Astrocyte (in vitro differentiated cells and primary cell): Measurements from ENCODE around the gene SUN5. TPM values are rescaled to one million over a fixed set of nuclear protein-coding genes. Genes with fewer than 3 reads are reported as not detected.
"Not testable (repeated sequence)": the region's sequence is repeated elsewhere in the genome, so short reads cannot be mapped to it uniquely, and the experiment has no call there.

ENCODE experiments used
- DNase-seq: peaks from one replicate; pipeline ENCODE4 v3.0.0-alpha.2; 2010; ENCODE audit warnings: low read depth
- FAIRE-seq: peaks from 2 replicates; lab custom pipeline; 2011; peaks lifted over from hg19 to GRCh38; lab: Jason Lieb, UNC
- H2AFZ ChIP-seq: 2 replicates; pipeline ENCODE4 v1.6.0; 2012; ENCODE audit warnings: low read depth, low read length, inconsistent platforms
- H3K27ac ChIP-seq: 2 replicates; pipeline ENCODE4 v1.5.1; 2011; ENCODE audit warnings: low read depth, low read length, inconsistent platforms
- H3K27me3 ChIP-seq: 2 replicates; pipeline ENCODE4 v1.6.0; 2011; ENCODE audit warnings: low read length, inconsistent platforms; ENCODE audit not compliant: insufficient read depth
- H3K36me3 ChIP-seq: 2 replicates; pipeline ENCODE4 v1.5.1; 2011; ENCODE audit warnings: low read length, inconsistent platforms; ENCODE audit not compliant: insufficient read depth
- H3K4me1 ChIP-seq: 2 replicates; pipeline ENCODE4 v1.5.1; 2011; ENCODE audit warnings: low read length, inconsistent platforms; ENCODE audit not compliant: insufficient read depth
- H3K4me2 ChIP-seq: 2 replicates; pipeline ENCODE4 v1.6.0; 2012; ENCODE audit warnings: low read length, inconsistent platforms
- H3K4me3 ChIP-seq: 2 replicates; pipeline ENCODE4 v1.5.1; 2011; ENCODE audit warnings: low read depth, mild to moderate bottlenecking, low read length, inconsistent platforms; ENCODE audit not compliant: insufficient read depth
- H3K79me2 ChIP-seq: 2 replicates; pipeline ENCODE4 v1.6.0; 2012; ENCODE audit warnings: mild to moderate bottlenecking, low read length, inconsistent platforms; ENCODE audit not compliant: insufficient read depth
- H3K9ac ChIP-seq: 2 replicates; pipeline ENCODE4 v1.6.0; 2012; ENCODE audit warnings: mild to moderate bottlenecking, low read length, inconsistent platforms
- H3K9me3 ChIP-seq: 2 replicates; pipeline ENCODE4 v1.5.1; 2012; ENCODE audit warnings: low read depth, mild to moderate bottlenecking, low read length, inconsistent platforms; ENCODE audit not compliant: insufficient read depth
- H4K20me1 ChIP-seq: 2 replicates; pipeline ENCODE4 v1.6.0; 2012; ENCODE audit warnings: low read length, inconsistent platforms; ENCODE audit not compliant: insufficient read depth
- H3K27ac Mint-ChIP-seq: one replicate; pipeline ENCODE4 v1.8.0; 2021; ENCODE audit warnings: mild to moderate bottlenecking, mixed read lengths; ENCODE audit not compliant: unreplicated experiment
- H3K27me3 Mint-ChIP-seq: one replicate; pipeline ENCODE4 v1.8.0; 2021; ENCODE audit warnings: low read depth, mixed read lengths; ENCODE audit not compliant: unreplicated experiment
- H3K36me3 Mint-ChIP-seq: one replicate; pipeline ENCODE4 v1.8.0; 2021; ENCODE audit warnings: low read depth, mixed read lengths; ENCODE audit not compliant: unreplicated experiment
- H3K4me1 Mint-ChIP-seq: one replicate; pipeline ENCODE4 v1.8.0; 2021; ENCODE audit warnings: low read depth, mixed read lengths; ENCODE audit not compliant: unreplicated experiment
- H3K4me3 Mint-ChIP-seq: one replicate; pipeline ENCODE4 v1.8.0; 2021; ENCODE audit warnings: mild to moderate bottlenecking, moderate library complexity, mixed read lengths; ENCODE audit not compliant: unreplicated experiment
- H3K9me3 Mint-ChIP-seq: one replicate; pipeline ENCODE4 v1.8.0; 2021; ENCODE audit warnings: mild to moderate bottlenecking, mixed read lengths; ENCODE audit not compliant: unreplicated experiment
- EZH2 ChIP-seq: IDR thresholded peaks from 2 replicates; pipeline ENCODE4 v1.6.1; 2012; ENCODE audit warnings: mild to moderate bottlenecking, low read length, inconsistent platforms; ENCODE audit not compliant: insufficient read depth
- total RNA-seq: library from RNA; stranded (reverse); gene quantifications from 2 replicates; pipeline ENCODE4 v1.2.1, GENCODE V29; 2021
- TF ChIP-seq, protein P1 (sequence below): IDR thresholded peaks from 2 replicates; pipeline ENCODE4 v1.5.1; 2011; ENCODE audit warnings: low read depth, mild to moderate bottlenecking, inconsistent platforms, low read length, moderate library complexity; ENCODE audit not compliant: insufficient read depth

Gene SUN5
- total RNA-seq, 1 donor from 2014 or later, result not detected

DNA sequence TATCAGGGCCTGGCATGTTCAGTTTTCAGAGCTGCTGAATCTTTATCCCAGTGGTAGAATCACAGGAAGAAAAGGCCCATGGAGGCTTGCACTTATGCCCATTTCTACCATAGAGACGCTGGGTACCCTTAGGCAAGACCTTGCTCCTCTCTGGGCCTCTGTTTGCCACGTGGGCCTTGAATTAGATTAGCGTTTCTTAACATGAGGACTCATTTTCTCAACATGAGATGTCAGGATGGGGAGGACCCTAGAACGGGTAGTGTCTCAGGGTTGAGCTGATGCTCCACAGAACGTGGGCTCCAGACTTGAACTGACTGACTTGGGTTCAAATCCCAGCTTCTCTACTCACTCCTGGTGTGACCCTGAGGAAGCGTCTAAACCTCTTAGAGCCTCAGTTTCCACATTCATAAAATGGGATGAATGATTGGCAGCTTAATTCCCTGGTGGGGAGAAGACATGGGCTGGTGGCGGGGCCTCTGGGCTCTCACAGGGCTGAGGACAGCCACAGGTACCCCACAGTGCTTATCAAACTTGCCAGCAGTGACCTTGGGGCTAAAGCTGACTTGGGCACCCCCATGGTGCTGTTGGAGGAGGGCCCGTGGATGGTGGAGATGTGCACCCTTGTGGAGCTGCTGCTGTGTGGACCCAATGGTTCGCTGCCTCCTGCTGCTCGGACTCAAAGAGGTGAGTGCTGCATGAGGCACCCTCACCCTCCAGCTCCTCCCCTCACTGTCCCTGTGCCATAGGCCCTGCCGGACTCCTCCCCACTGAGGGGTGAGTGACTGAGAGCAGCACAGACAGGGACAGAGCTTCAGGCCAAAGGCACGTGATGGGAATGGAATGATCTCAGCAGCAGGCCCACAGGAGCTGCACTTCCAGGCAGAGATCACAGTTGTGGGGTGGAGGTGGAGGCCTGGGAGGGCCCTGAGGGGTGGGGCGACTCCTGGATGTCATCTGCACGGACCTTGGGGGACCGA is 28.2 kb downstream of the SUN5 start:
- Histone ChIP-seq H3K4me2 (no peak overlapping the region), H3K9ac (no peak overlapping the region), H3K4me3 (no peak overlapping the region), H3K9me3 (no peaks in the 10 kb centered on the region), H2AFZ (no peak overlapping the region), H4K20me1 (no peaks in the 10 kb centered on the region), H3K36me3 (no peaks in the 10 kb centered on the region), H3K27ac (no peak overlapping the region), H3K4me1 (peaks cover 3% of the 10 kb centered on the region), H3K27me3 (no peaks in the 10 kb centered on the region), H3K79me2 (no peaks in the 10 kb centered on the region)
- H3K36me3 Mint-ChIP-seq, result peaks cover 3% of the 10 kb centered on the region
- no peak overlapping the region for H3K27ac Mint-ChIP-seq
- DNase-seq (no peak), FAIRE-seq (no peak)
- peaks cover 1% of the 10 kb centered on the region for H3K4me1 Mint-ChIP-seq
- no peak overlapping the region for H3K4me3 Mint-ChIP-seq
- peaks cover 8% of the 10 kb centered on the region for H3K27me3 Mint-ChIP-seq
- TF ChIP-seq, protein P1, sequence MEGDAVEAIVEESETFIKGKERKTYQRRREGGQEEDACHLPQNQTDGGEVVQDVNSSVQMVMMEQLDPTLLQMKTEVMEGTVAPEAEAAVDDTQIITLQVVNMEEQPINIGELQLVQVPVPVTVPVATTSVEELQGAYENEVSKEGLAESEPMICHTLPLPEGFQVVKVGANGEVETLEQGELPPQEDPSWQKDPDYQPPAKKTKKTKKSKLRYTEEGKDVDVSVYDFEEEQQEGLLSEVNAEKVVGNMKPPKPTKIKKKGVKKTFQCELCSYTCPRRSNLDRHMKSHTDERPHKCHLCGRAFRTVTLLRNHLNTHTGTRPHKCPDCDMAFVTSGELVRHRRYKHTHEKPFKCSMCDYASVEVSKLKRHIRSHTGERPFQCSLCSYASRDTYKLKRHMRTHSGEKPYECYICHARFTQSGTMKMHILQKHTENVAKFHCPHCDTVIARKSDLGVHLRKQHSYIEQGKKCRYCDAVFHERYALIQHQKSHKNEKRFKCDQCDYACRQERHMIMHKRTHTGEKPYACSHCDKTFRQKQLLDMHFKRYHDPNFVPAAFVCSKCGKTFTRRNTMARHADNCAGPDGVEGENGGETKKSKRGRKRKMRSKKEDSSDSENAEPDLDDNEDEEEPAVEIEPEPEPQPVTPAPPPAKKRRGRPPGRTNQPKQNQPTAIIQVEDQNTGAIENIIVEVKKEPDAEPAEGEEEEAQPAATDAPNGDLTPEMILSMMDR, result no peak
- no peak for TF ChIP-seq EZH2
- H3K9me3 Mint-ChIP-seq, result no peaks in the 10 kb centered on the region

DNA sequence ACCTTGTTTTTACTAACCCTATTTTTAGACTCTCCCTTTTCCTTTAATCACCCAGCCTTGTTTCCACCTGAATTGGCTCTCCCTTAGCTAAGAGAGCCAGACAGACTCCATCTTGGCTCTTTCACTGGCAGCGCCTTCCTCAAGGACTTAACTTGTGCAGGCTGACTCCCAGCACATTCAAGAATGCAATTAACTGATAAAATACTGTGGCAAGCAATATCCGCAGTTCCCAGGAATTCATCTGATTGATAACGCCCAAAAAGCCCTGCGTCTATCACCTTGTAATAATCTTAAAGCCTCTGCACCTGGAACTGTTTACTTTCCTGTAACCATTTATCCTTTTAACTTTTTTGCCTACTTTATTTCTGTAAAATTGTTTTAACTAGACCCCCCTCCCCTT is 29.1 kb downstream of the SUN5 start:
- not testable (repeated sequence) for H3K79me2 ChIP-seq, H3K36me3 Mint-ChIP-seq, H3K9ac ChIP-seq, H3K36me3 ChIP-seq, H2AFZ ChIP-seq, H3K9me3 Mint-ChIP-seq, DNase-seq, H3K27me3 Mint-ChIP-seq, H3K27me3 ChIP-seq, FAIRE-seq, H3K4me3 Mint-ChIP-seq, H4K20me1 ChIP-seq, H3K9me3 ChIP-seq, H3K4me3 ChIP-seq, H3K4me2 ChIP-seq, H3K4me1 ChIP-seq, H3K27ac ChIP-seq, H3K4me1 Mint-ChIP-seq
- H3K27ac Mint-ChIP-seq, result peak overlapping the region; percentile 42

DNA sequence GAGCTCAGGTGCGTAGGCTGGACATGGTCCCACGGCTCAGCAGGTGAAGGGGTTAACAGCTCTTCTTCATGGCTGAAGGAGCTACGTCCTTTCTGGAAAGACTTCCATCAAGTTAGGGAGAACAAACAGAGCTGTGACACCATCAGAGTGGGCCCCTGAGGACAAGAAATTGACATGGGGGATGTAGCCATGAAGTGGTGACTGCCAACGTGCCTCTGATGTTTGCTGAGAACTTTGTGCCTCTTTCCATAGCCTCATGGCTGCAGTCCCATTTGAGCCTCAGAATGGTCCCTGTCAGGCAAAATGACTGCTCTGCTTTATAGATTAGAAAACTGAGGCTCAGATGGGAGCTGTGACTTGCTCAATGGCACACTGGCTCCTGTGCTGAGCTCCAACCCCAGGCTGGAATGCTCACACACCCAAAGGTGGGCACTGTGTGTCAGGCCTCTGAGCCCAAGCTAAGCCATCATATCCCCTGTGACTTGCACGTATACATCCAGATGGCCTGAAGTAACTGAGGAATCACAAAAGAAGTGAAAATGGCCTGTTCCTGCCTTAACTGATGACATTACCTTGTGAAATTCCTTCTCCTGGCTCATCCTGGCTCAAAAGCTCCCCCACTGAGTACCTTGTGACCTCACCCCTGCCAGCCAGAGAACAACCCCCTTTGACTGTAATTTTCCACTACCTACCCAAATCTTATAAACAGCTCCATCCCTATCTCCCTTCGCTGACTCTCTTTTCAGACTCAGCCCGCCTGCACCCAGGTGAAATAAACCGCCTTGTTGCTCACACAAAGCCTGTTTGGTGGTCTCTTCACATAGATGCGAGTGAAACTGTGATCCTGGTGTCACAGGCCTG is 29.8 kb downstream of the SUN5 start:
- H3K4me3 Mint-ChIP-seq, H3K79me2 ChIP-seq, H3K9me3 ChIP-seq, DNase-seq, H3K9me3 Mint-ChIP-seq, FAIRE-seq, H3K4me1 ChIP-seq, H3K36me3 Mint-ChIP-seq, H3K36me3 ChIP-seq, H3K9ac ChIP-seq, H2AFZ ChIP-seq, H3K27me3 ChIP-seq, H4K20me1 ChIP-seq, H3K4me2 ChIP-seq, H3K27ac ChIP-seq, H3K27me3 Mint-ChIP-seq, H3K4me1 Mint-ChIP-seq, H3K27ac Mint-ChIP-seq, H3K4me3 ChIP-seq: not testable (repeated sequence)
